Activated T-cell treated with anti-CD3 and anti-CD28 coated beads, Interleukin-2, amount 50 U/mL, for 24 hours (primary cell): ENCODE measurements around the gene CNST.
"Not testable (repeated sequence)": the region's sequence is repeated elsewhere in the genome, so short reads cannot be mapped to it uniquely, and the experiment has no call there.

Experiments
- DNase-seq: peaks from one replicate; pipeline ENCODE4 v3.0.0-alpha.2; 2020
- H3K27ac Mint-ChIP-seq: 2 replicates; pipeline ENCODE4 v1.8.0; 2020; ENCODE audit warnings: mild to moderate bottlenecking, mixed read lengths
- H3K27me3 Mint-ChIP-seq: 2 replicates; pipeline ENCODE4 v1.8.0; 2020; ENCODE audit warnings: mixed read lengths
- H3K36me3 Mint-ChIP-seq: 2 replicates; pipeline ENCODE4 v1.8.0; 2020; ENCODE audit warnings: low read depth, mixed read lengths
- H3K4me1 Mint-ChIP-seq: 2 replicates; pipeline ENCODE4 v1.8.0; 2020; ENCODE audit warnings: low read depth, mixed read lengths
- H3K4me3 Mint-ChIP-seq: 2 replicates; pipeline ENCODE4 v1.8.0; 2020; ENCODE audit warnings: mild to moderate bottlenecking, moderate library complexity, mixed read lengths
- H3K9me3 Mint-ChIP-seq: 2 replicates; pipeline ENCODE4 v1.8.0; 2020; ENCODE audit warnings: mixed read lengths

The CNST gene

GRCh38 chr1:246569248-246570238, 3.3 kb downstream of the CNST start:
- Mint-ChIP-seq H3K4me3 (peak overlapping the region; percentile 79), H3K36me3 (peaks cover 59% of the 10 kb centered on the region), H3K27ac (peak overlapping the region; percentile 97), H3K4me1 (peaks cover 64% of the 10 kb centered on the region), H3K9me3 (no peaks in the 10 kb centered on the region), H3K27me3 (no peaks in the 10 kb centered on the region)
- DNase-seq = peak; percentile 44

- not testable (repeated sequence) for H3K9me3 Mint-ChIP-seq, H3K27me3 Mint-ChIP-seq
- H3K36me3 Mint-ChIP-seq = peaks cover 50% of the 10 kb centered on the region
- H3K27ac Mint-ChIP-seq = peak overlapping the region; percentile 97
- H3K4me1 Mint-ChIP-seq = peaks cover 66% of the 10 kb centered on the region
- peak overlapping the region; percentile 43 for H3K4me3 Mint-ChIP-seq
- peak; percentile 34 for DNase-seq
These were observed 5.1 kb downstream of the CNST start for GRCh38 chr1:246571309-246571708.

GRCh38 chr1:246571953-246572352, 5.7 kb downstream of the CNST start:
- no peak overlapping the region for H3K4me3 Mint-ChIP-seq

GRCh38 chr1:246572785-246573184, 6.5 kb downstream of the CNST start:
- Mint-ChIP-seq H3K4me1 (peaks cover 75% of the 10 kb centered on the region), H3K27me3 (no peaks in the 10 kb centered on the region), H3K4me3 (peak overlapping the region; percentile 38), H3K36me3 (peaks cover 43% of the 10 kb centered on the region), H3K9me3 (no peaks in the 10 kb centered on the region), H3K27ac (peak overlapping the region; percentile 77)
- DNase-seq = no peak

More at GRCh38 chr1:246571953-246572352, 5.7 kb downstream of the CNST start:
- no peaks in the 10 kb centered on the region for H3K27me3 Mint-ChIP-seq
- peak overlapping the region; percentile 97 for H3K27ac Mint-ChIP-seq
- H3K36me3 Mint-ChIP-seq = peaks cover 48% of the 10 kb centered on the region
- peaks cover 72% of the 10 kb centered on the region for H3K4me1 Mint-ChIP-seq
- DNase-seq = no peak
- H3K9me3 Mint-ChIP-seq = no peaks in the 10 kb centered on the region

GRCh38 chr1:246573491-246573890, 7.2 kb downstream of the CNST start:
- no peaks in the 10 kb centered on the region for H3K27me3 Mint-ChIP-seq
- H3K9me3 Mint-ChIP-seq = no peaks in the 10 kb centered on the region
- peak overlapping the region; percentile 50 for H3K27ac Mint-ChIP-seq
- no peak for DNase-seq
- peaks cover 44% of the 10 kb centered on the region for H3K36me3 Mint-ChIP-seq
- peaks cover 74% of the 10 kb centered on the region for H3K4me1 Mint-ChIP-seq
- H3K4me3 Mint-ChIP-seq = peak overlapping the region; percentile 38

GRCh38 chr1:246576709-246577032, 10.4 kb downstream of the CNST start:
- peaks cover 70% of the 10 kb centered on the region for H3K4me1 Mint-ChIP-seq
- DNase-seq = no peak
- peaks cover 50% of the 10 kb centered on the region for H3K36me3 Mint-ChIP-seq
- peak overlapping the region; percentile 83 for H3K27ac Mint-ChIP-seq
- no peaks in the 10 kb centered on the region for H3K9me3 Mint-ChIP-seq
- H3K4me3 Mint-ChIP-seq = peak overlapping the region; percentile 30
- no peaks in the 10 kb centered on the region for H3K27me3 Mint-ChIP-seq

- Mint-ChIP-seq H3K27ac (peak overlapping the region; percentile 83), H3K9me3 (no peaks in the 10 kb centered on the region), H3K36me3 (peaks cover 54% of the 10 kb centered on the region), H3K27me3 (no peaks in the 10 kb centered on the region), H3K4me3 (peak overlapping the region; percentile 30), H3K4me1 (peaks cover 69% of the 10 kb centered on the region)
- no peak for DNase-seq
These were observed 10.9 kb downstream of the CNST start for GRCh38 chr1:246577082-246577719.

- peak overlapping the region; percentile 83 for H3K27ac Mint-ChIP-seq
- peaks cover 71% of the 10 kb centered on the region for H3K4me1 Mint-ChIP-seq
- H3K36me3 Mint-ChIP-seq = peaks cover 59% of the 10 kb centered on the region
- no peaks in the 10 kb centered on the region for H3K9me3 Mint-ChIP-seq
- no peak for DNase-seq
- H3K27me3 Mint-ChIP-seq = no peaks in the 10 kb centered on the region
- H3K4me3 Mint-ChIP-seq = peak overlapping the region; percentile 9
These were observed 11.5 kb downstream of the CNST start for GRCh38 chr1:246577720-246578106.

GRCh38 chr1:246579818-246580217, 13.6 kb downstream of the CNST start:
- H3K9me3 Mint-ChIP-seq = no peaks in the 10 kb centered on the region
- no peak for DNase-seq
- peaks cover 66% of the 10 kb centered on the region for H3K36me3 Mint-ChIP-seq
- peaks cover 73% of the 10 kb centered on the region for H3K4me1 Mint-ChIP-seq
- H3K27me3 Mint-ChIP-seq = no peaks in the 10 kb centered on the region
- H3K27ac Mint-ChIP-seq = peak overlapping the region; percentile 7
- no peak overlapping the region for H3K4me3 Mint-ChIP-seq

GRCh38 chr1:246580497-246581370, 14.5 kb downstream of the CNST start:
- H3K4me3 Mint-ChIP-seq = no peak overlapping the region
- peaks cover 66% of the 10 kb centered on the region for H3K36me3 Mint-ChIP-seq
- no peak for DNase-seq
- no peak overlapping the region for H3K27ac Mint-ChIP-seq
- H3K27me3 Mint-ChIP-seq = no peaks in the 10 kb centered on the region
- H3K9me3 Mint-ChIP-seq = no peaks in the 10 kb centered on the region
- H3K4me1 Mint-ChIP-seq = peaks cover 72% of the 10 kb centered on the region

- no peaks in the 10 kb centered on the region for H3K27me3 Mint-ChIP-seq
- no peak for DNase-seq
- H3K4me3 Mint-ChIP-seq = no peak overlapping the region
- H3K36me3 Mint-ChIP-seq = peaks cover 64% of the 10 kb centered on the region
- no peaks in the 10 kb centered on the region for H3K9me3 Mint-ChIP-seq
- H3K4me1 Mint-ChIP-seq = peaks cover 70% of the 10 kb centered on the region
- H3K27ac Mint-ChIP-seq = no peak overlapping the region
These were observed 16.2 kb downstream of the CNST start for GRCh38 chr1:246582301-246583055.

- Mint-ChIP-seq H3K36me3 (peaks cover 60% of the 10 kb centered on the region), H3K4me1 (peaks cover 69% of the 10 kb centered on the region), H3K4me3 (no peak overlapping the region), H3K27ac (no peak overlapping the region), H3K27me3 (no peaks in the 10 kb centered on the region), H3K9me3 (no peaks in the 10 kb centered on the region)
- no peak for DNase-seq
These were observed 16.8 kb downstream of the CNST start for GRCh38 chr1:246583056-246583440.

GRCh38 chr1:246583448-246584185, 17.4 kb downstream of the CNST start:
- peaks cover 56% of the 10 kb centered on the region for H3K36me3 Mint-ChIP-seq
- DNase-seq = no peak
- no peaks in the 10 kb centered on the region for H3K9me3 Mint-ChIP-seq
- no peak overlapping the region for H3K27ac Mint-ChIP-seq
- H3K27me3 Mint-ChIP-seq = no peaks in the 10 kb centered on the region
- peaks cover 66% of the 10 kb centered on the region for H3K4me1 Mint-ChIP-seq
- no peak overlapping the region for H3K4me3 Mint-ChIP-seq
